Panc1 (cell line): ENCODE data around the gene MAGEB4. TPM values are rescaled to one million over a fixed set of nuclear protein-coding genes. Genes with fewer than 3 reads are reported as not detected.

ENCODE experiments used
- ATAC-seq: fragments of 200-7000 bp; cut with Tn5 transposase; 2 replicates; pipeline ENCODE4 v1.9.1; 2020; ENCODE audit warnings: mild to moderate bottlenecking, moderate library complexity
- BruUV-seq: library from RNA; stranded (reverse); fragments of 400-500 nt; replicated peaks from 2 replicates; lab custom pipeline; 2021; lab: Mats Ljungman, UMichigan
- CTCF ChIA-PET: fragments of 300-600 bp; sonication (Branson Sonifier 250); formaldehyde crosslinking; loops from one replicate; lab custom pipeline; 2022; ENCODE audit warnings: antibody characterized with exemption; lab: Charles Lee
- POLR2A ChIA-PET: fragments of 300-600 bp; sonication (Branson Sonifier 250); formaldehyde crosslinking; loops from one replicate; lab custom pipeline; 2022; ENCODE audit warnings: antibody characterized with exemption; lab: Charles Lee
- DNase-seq: peaks from one replicate; pipeline ENCODE4 v3.0.0-alpha.2; 2010; ENCODE audit warnings: low read depth, low spot score
- H3K27ac ChIP-seq: 2 replicates; pipeline ENCODE4 v1.5.1; 2011; ENCODE audit warnings: mild to moderate bottlenecking, low read length, inconsistent platforms
- H3K27me3 ChIP-seq: fragments of 200-500 bp; sonication (Bioruptor generic); 2 replicates; pipeline ENCODE4 v1.6.0; 2014; ENCODE audit warnings: low read length, inconsistent platforms; ENCODE audit not compliant: control insufficient read depth, insufficient read depth
- H3K36me3 ChIP-seq: fragments of 200-500 bp; sonication (Bioruptor generic); 2 replicates; pipeline ENCODE4 v1.5.1; 2014; ENCODE audit warnings: inconsistent platforms, mild to moderate bottlenecking, low read length, moderate library complexity; ENCODE audit not compliant: control insufficient read depth, insufficient read depth
- H3K4me1 ChIP-seq: 2 replicates; pipeline ENCODE4 v1.5.1; 2011; ENCODE audit warnings: inconsistent platforms, mild to moderate bottlenecking, low read length, moderate library complexity; ENCODE audit not compliant: control insufficient read depth, insufficient read depth
- H3K4me3 ChIP-seq, 2 experiments: 2 replicates each; pipeline ENCODE4 v1.5.1; 2011 to 2012; ENCODE audit warnings: low read depth in 2 of 2, low read length in 2 of 2, mild to moderate bottlenecking in 2 of 2, inconsistent platforms in 1 of 2, moderate library complexity in 1 of 2
- H3K9me3 ChIP-seq: fragments of 200-500 bp; sonication (Bioruptor generic); 2 replicates; pipeline ENCODE4 v1.5.1; 2014; ENCODE audit warnings: low read depth, mild to moderate bottlenecking, inconsistent platforms, low read length, moderate library complexity; ENCODE audit not compliant: control insufficient read depth, insufficient read depth
- POLR2AphosphoS5 ChIP-seq: IDR thresholded peaks from 2 replicates; pipeline ENCODE4 v1.6.1; 2012; ENCODE audit warnings: mild to moderate bottlenecking, low read depth, low read length, moderate library complexity
- REST ChIP-seq, 2 experiments: IDR thresholded peaks; 2 replicates each; pipeline ENCODE4 v1.6.1; 2011 to 2012; ENCODE audit warnings: low read depth in 2 of 2, control low read depth in 1 of 2, low read length in 1 of 2, mild to moderate bottlenecking in 1 of 2, moderate library complexity in 1 of 2; ENCODE audit not compliant: insufficient read depth in 1 of 2
- SIN3A ChIP-seq: IDR thresholded peaks from 2 replicates; pipeline ENCODE4 v1.6.1; 2012; ENCODE audit warnings: low read depth, mild to moderate bottlenecking, low read length, moderate library complexity, borderline replicate concordance; ENCODE audit not compliant: insufficient read depth
- TCF7L2 ChIP-seq: IDR thresholded peaks from 2 replicates; pipeline ENCODE4 v1.6.1; 2011; ENCODE audit warnings: mild to moderate bottlenecking, low read depth, low read length, inconsistent platforms
- in situ Hi-C: cut with HindIII; loops from 2 replicates; pipeline ENCODE4 v1.10.0; 2016; ENCODE audit warnings: low sequenced_read_pairs, low pct_unique_long_range_greater_than_20kb
- intact Hi-C: fragments of 100-400 bp; cut with micrococcal nuclease; formaldehyde crosslinking; loops from one replicate; pipeline ENCODE4 v1.10.0; 2022; ENCODE audit not compliant: unreplicated experiment
- total RNA-seq: library from RNA; stranded (reverse); gene quantifications from one replicate; pipeline ENCODE4 v1.2.1, GENCODE V29; 2021; ENCODE audit not compliant: unreplicated experiment
- TF ChIP-seq, protein P1 (sequence below): fragments of 450-650 bp; IDR thresholded peaks from 2 replicates; pipeline ENCODE4 v1.5.1; 2017; ENCODE audit warnings: mild to moderate bottlenecking

The MAGEB4 gene
- total RNA-seq, 1 experiment from 2014 or later, result not detected

DNA sequence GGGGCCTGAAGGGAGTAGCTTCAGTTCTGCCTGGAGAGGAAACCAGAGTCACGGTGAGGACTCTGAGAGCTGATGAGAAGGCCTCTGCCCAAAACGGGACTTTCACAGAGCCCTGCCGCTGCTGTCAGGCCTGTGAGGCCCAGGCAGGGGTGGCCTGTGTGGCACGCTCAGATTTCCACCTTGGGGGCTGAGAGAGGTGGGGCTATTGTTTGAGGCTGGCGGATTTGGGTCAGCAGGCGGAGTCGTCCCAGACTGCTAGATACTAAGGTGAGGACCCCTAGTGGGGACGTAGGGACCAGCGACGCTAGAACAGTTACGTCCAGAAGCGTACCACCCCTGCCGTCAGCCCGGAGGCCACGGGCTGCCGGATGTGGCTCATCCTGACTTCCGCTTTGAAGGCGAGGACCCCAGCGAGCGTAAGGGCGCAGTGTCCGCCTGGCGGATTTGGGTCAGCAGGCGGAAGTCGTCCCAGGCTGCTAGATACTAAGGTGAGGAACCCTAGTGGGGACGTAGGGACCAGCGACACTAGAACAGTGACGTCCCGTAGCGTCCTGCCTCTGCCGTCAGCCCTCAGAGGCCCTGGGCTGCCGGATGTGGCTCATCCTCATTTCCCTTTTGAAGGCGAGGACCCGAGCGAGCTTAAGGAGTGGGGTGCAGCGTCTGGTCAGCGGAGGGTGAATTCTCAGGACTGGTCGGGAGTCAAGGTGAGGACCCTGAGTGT, 5.1 kb downstream of the MAGEB4 start, which contains the start of gene MAGEB1:
Gene MAGEB1 (plus strand): TSS at position 378 of the 721 bp plus-strand sequence. CDS start 3,348 bp downstream, outside the sequence.
- Histone ChIP-seq H3K4me3 (no peak within 1 kb of the TSS), H3K4me1 (no peaks in the 10 kb centered on the region), H3K27me3 (no peaks in the 10 kb centered on the region), H3K36me3 (no peaks in the 10 kb centered on the region), H3K27ac (no peak within 1 kb of the TSS), H3K9me3 (no peaks in the 10 kb centered on the region)
- no peak for ATAC-seq
- no peak for DNase-seq
- POLR2A ChIA-PET, result no interaction called here
- BruUV-seq, result no TSS peak
- CTCF ChIA-PET, result no interaction called here
- intact Hi-C loops, result no loop called here
- TF ChIP-seq POLR2AphosphoS5, result no peak
- no peak for TF ChIP-seq TCF7L2
- no peak for TF ChIP-seq REST (IDR thresholded peaks at IDR 0.05; ENCODE audit: insufficient read depth in 1 of 2, low read depth in 2 of 2, low read length in 1 of 2)
- TF ChIP-seq SIN3A, result no peak
- TF ChIP-seq, protein P1, sequence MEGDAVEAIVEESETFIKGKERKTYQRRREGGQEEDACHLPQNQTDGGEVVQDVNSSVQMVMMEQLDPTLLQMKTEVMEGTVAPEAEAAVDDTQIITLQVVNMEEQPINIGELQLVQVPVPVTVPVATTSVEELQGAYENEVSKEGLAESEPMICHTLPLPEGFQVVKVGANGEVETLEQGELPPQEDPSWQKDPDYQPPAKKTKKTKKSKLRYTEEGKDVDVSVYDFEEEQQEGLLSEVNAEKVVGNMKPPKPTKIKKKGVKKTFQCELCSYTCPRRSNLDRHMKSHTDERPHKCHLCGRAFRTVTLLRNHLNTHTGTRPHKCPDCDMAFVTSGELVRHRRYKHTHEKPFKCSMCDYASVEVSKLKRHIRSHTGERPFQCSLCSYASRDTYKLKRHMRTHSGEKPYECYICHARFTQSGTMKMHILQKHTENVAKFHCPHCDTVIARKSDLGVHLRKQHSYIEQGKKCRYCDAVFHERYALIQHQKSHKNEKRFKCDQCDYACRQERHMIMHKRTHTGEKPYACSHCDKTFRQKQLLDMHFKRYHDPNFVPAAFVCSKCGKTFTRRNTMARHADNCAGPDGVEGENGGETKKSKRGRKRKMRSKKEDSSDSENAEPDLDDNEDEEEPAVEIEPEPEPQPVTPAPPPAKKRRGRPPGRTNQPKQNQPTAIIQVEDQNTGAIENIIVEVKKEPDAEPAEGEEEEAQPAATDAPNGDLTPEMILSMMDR, result no peak
- in situ Hi-C loops, result no loop called here

- in situ Hi-C loops, result no loop called here
- ATAC-seq (no peak), DNase-seq (no peak)
- ChIA-PET POLR2A (no interaction called here), CTCF (no interaction called here)
- no TSS peak for BruUV-seq
- H3K9me3 ChIP-seq, result no peaks in the 10 kb centered on the region
- H3K36me3 ChIP-seq, result no peaks in the 10 kb centered on the region
- no peaks in the 10 kb centered on the region for H3K4me1 ChIP-seq
- no peaks in the 10 kb centered on the region for H3K27me3 ChIP-seq
- no peak for TF ChIP-seq TCF7L2
- TF ChIP-seq POLR2AphosphoS5, result no peak
- TF ChIP-seq REST (IDR thresholded peaks at IDR 0.05; ENCODE audit: insufficient read depth in 1 of 2, low read depth in 2 of 2, low read length in 1 of 2), result no peak
- H3K27ac ChIP-seq, result no peak overlapping the region
- no peak overlapping the region for H3K4me3 ChIP-seq
- intact Hi-C loops, result no loop called here
Measured at GRCh38 chrX:30248854-30249253, 7.1 kb downstream of the MAGEB4 start.
